ENCODE data around the gene RPL35.

RPL35 gene

GRCh38 chr9:124815601-124816000, 46.2 kb downstream of the RPL35 start:
- no peak for DNase-seq

- no peak for DNase-seq
Measured at GRCh38 chr9:124814164-124814535, 47.6 kb downstream of the RPL35 start.

GRCh38 chr9:124813501-124814163, 48.1 kb downstream of the RPL35 start:
- no peak for DNase-seq

- no peak for DNase-seq
Measured at GRCh38 chr9:124813041-124813440, 48.7 kb downstream of the RPL35 start.

DNA sequence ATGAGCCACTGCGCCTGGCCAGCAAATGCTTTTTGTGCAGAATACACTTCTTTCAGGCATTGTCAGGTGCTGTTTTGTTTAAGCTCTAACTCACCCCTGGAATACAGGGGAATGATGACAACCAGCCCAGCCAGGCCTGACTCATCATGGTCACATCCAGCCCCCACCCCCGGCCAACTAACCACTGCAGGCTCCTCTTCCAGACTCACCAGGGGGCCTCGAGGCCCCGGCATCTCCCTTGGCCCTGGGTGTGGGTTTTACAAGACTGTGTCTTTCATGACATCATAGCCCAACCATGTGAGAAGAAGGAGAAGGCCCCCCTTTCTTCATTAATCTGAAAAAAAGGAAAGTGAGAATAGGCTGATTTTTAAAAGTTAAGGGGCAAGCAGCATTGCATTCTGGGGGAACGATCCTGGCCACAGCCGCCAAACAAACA, 49.3 kb downstream of the RPL35 start:
- no peak for DNase-seq

- no peak for DNase-seq
Measured at GRCh38 chr9:124810663-124811355, 50.9 kb downstream of the RPL35 start.

- DNase-seq: no peak
Measured at GRCh38 chr9:124809741-124810500, 51.8 kb downstream of the RPL35 start.

DNA sequence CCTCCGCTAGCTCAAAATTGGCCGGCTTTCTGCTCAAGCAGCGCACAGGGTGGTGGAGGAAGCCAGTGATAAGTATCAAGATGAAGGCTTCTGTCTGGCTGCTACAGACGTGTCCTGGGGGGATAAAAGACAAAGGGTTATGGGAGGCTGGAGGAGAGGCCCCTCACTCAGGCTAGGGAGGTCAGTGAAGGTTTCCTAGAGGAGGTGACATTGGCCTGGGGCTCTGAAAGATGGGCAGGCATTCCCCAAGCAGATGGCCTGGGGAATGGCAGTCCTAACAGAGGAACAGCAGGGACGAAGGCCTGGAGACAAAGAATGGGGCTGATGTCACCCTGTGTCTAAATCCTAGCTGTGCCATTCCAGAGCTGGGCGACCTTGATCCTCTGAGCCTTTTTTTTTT, 52.5 kb downstream of the RPL35 start:
- DNase-seq: no peak

DNA sequence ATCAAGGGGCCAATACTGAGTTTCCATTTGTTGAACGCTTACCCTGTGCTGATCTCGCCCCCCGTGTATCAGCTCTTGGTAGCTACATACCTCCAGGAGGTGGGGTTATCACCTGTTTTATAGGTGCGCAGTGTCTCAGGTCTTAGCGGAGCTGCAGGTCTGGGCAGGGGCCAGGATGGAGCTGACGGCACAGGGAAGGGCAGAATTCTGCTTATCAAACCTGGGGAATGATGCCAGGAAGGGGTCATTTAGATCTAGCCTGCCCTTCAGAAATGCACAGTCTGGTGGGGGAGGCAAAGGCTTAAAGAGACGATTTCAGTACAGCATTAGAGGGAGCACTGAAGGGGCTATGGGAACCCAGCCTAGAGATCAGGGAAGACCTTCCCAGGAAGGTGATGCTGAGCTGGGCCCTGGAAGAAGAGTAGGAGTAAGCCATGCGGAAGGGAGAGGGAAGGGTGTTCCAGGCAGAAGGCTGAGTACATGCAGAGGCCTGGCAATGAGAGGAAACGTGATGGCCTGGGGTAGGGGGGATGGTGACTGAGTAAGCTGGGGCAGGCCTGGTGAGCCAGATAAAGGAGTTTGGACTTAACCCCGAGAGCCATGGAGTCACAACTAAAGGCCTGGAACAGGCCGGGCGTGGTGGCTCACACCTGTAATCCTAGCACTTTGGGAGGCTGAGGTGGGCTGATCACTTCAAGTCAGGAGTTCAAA, 53.4 kb downstream of the RPL35 start:
- no peak for DNase-seq

Measured in NCI-H524 treated with DMSO at 0.1 percent for 48 hours (cell line).